ENCODE data around the gene USP25. TPM values are rescaled to one million over a fixed set of nuclear protein-coding genes. Genes with fewer than 3 reads are reported as not detected.

The USP25 gene
- total RNA-seq, 3 donors from 2014 or later (not counting 1 experiment from before 2014, with no cell fraction given), result 67.0 to 95.4 (median 76.4) TPM

- Mint-ChIP-seq H3K27ac (no peak overlapping the region), H3K4me1 (peaks cover 9 to 16% of the 10 kb centered on the region in 2 donors), H3K4me3 (no peak overlapping the region), H3K27me3 (ENCODE audit: low read depth in 2 of 2) (peaks cover 25 to 59% of the 10 kb centered on the region in 2 donors), H3K36me3 (no peaks in the 10 kb centered on the region), H3K9me3 (no peaks in the 10 kb centered on the region)
- H3K4me1 ChIP-seq (ENCODE audit: control insufficient read depth, insufficient read depth, low read length), result no peaks in the 10 kb centered on the region
- no peak overlapping the region for H3K4me3 ChIP-seq (ENCODE audit: low read length)
- H3K27ac ChIP-seq (ENCODE audit: low read length), result no peak overlapping the region
- WGBS (ENCODE audit: insufficient coverage), result 90% methylated on average over 2 of the region's 2 CpGs
- no peaks in the 10 kb centered on the region for H3K36me3 ChIP-seq (ENCODE audit: control insufficient read depth, insufficient read depth, low read length)
- intact Hi-C loops (cut with micrococcal nuclease), result no loop called here
- TF ChIP-seq CTCF (IDR thresholded peaks at IDR 0.05), result no peak
- ATAC-seq (no peak), DNase-seq (no peak)
- H3K27me3 ChIP-seq (ENCODE audit: control insufficient read depth, insufficient read depth, low read length), result no peaks in the 10 kb centered on the region
- no peaks in the 10 kb centered on the region for H3K9me3 ChIP-seq (ENCODE audit: control insufficient read depth, insufficient read depth, low read length)
These were observed 37.1 kb upstream of the USP25 start for GRCh38 chr21:15692711-15693110.

- no peak for DNase-seq
- Mint-ChIP-seq H3K4me1 (no peaks in the 10 kb centered on the region), H3K9me3 (no peaks in the 10 kb centered on the region), H3K27me3 (ENCODE audit: low read depth in 2 of 2) (peaks cover 18 to 52% of the 10 kb centered on the region in 2 donors), H3K36me3 (no peaks in the 10 kb centered on the region), H3K27ac (no peak overlapping the region), H3K4me3 (no peak overlapping the region)
- WGBS (ENCODE audit: insufficient coverage), result 93% methylated on average over 1 of the region's 1 CpG
- no peaks in the 10 kb centered on the region for H3K36me3 ChIP-seq (ENCODE audit: control insufficient read depth, insufficient read depth, low read length)
- ATAC-seq, result no peak
- H3K27ac ChIP-seq (ENCODE audit: low read length), result no peak overlapping the region
- H3K27me3 ChIP-seq (ENCODE audit: control insufficient read depth, insufficient read depth, low read length), result no peaks in the 10 kb centered on the region
- no peaks in the 10 kb centered on the region for H3K4me1 ChIP-seq (ENCODE audit: control insufficient read depth, insufficient read depth, low read length)
- TF ChIP-seq CTCF (IDR thresholded peaks at IDR 0.05), result no peak
- H3K4me3 ChIP-seq (ENCODE audit: low read length), result no peak overlapping the region
- intact Hi-C loops (cut with micrococcal nuclease), result no loop called here
- H3K9me3 ChIP-seq (ENCODE audit: control insufficient read depth, insufficient read depth, low read length), result no peaks in the 10 kb centered on the region
These were observed 34.5 kb upstream of the USP25 start for GRCh38 chr21:15695241-15695640.

- WGBS (ENCODE audit: insufficient coverage), result 96% methylated on average over 1 of the region's 1 CpG
- no peak for TF ChIP-seq CTCF (IDR thresholded peaks at IDR 0.05)
- Histone ChIP-seq H3K36me3 (ENCODE audit: control insufficient read depth, insufficient read depth, low read length) (no peaks in the 10 kb centered on the region), H3K4me3 (ENCODE audit: low read length) (no peak overlapping the region), H3K9me3 (ENCODE audit: control insufficient read depth, insufficient read depth, low read length) (no peaks in the 10 kb centered on the region), H3K4me1 (ENCODE audit: control insufficient read depth, insufficient read depth, low read length) (no peaks in the 10 kb centered on the region), H3K27me3 (ENCODE audit: control insufficient read depth, insufficient read depth, low read length) (no peaks in the 10 kb centered on the region), H3K27ac (ENCODE audit: low read length) (no peak overlapping the region)
- no peaks in the 10 kb centered on the region for H3K4me1 Mint-ChIP-seq
- H3K9me3 Mint-ChIP-seq, result no peaks in the 10 kb centered on the region
- intact Hi-C loops (cut with micrococcal nuclease), result no loop called here
- no peaks in the 10 kb centered on the region for H3K36me3 Mint-ChIP-seq
- peaks cover 3 to 14% of the 10 kb centered on the region in 2 donors for H3K27me3 Mint-ChIP-seq (ENCODE audit: low read depth in 2 of 2)
- DNase-seq (no peak), ATAC-seq (no peak)
- no peak overlapping the region for H3K27ac Mint-ChIP-seq
- no peak overlapping the region for H3K4me3 Mint-ChIP-seq
These were observed 28.0 kb upstream of the USP25 start for GRCh38 chr21:15701830-15702229.

- no peaks in the 10 kb centered on the region for H3K4me1 Mint-ChIP-seq
- DNase-seq (no peak), ATAC-seq (no peak)
- H3K4me3 ChIP-seq (ENCODE audit: low read length), result no peak overlapping the region
- H3K9me3 ChIP-seq (ENCODE audit: control insufficient read depth, insufficient read depth, low read length), result no peaks in the 10 kb centered on the region
- H3K4me1 ChIP-seq (ENCODE audit: control insufficient read depth, insufficient read depth, low read length), result no peaks in the 10 kb centered on the region
- H3K27me3 ChIP-seq (ENCODE audit: control insufficient read depth, insufficient read depth, low read length), result no peaks in the 10 kb centered on the region
- H3K36me3 ChIP-seq (ENCODE audit: control insufficient read depth, insufficient read depth, low read length), result no peaks in the 10 kb centered on the region
- no peaks in the 10 kb centered on the region for H3K9me3 Mint-ChIP-seq
- H3K4me3 Mint-ChIP-seq, result no peak overlapping the region
- TF ChIP-seq CTCF (IDR thresholded peaks at IDR 0.05), result no peak
- no peaks in the 10 kb centered on the region for H3K36me3 Mint-ChIP-seq
- no peaks in the 10 kb centered on the region for H3K27me3 Mint-ChIP-seq (ENCODE audit: low read depth in 2 of 2)
- WGBS (ENCODE audit: insufficient coverage), result 86% methylated on average over 2 of the region's 2 CpGs
- no peak overlapping the region for H3K27ac Mint-ChIP-seq
- intact Hi-C loops (cut with micrococcal nuclease), result no loop called here
- no peak overlapping the region for H3K27ac ChIP-seq (ENCODE audit: low read length)
These were observed 25.9 kb upstream of the USP25 start for GRCh38 chr21:15703932-15704331.
